Nucleus accumbens (tissue), 56 donors: ENCODE data around the gene PPP1R12B.
A peak's percentile ranks its signal among the peaks of the same experiment; 100 is the strongest.
"Not testable (repeated sequence)": the region's sequence is repeated elsewhere in the genome, so short reads cannot be mapped to it uniquely, and the experiment has no call there.

Experiments used
- DNase-seq, 56 donors: peaks; one replicate each; lab custom pipeline; 2025; lab: John Stamatoyannopoulos, UW

The PPP1R12B gene

DNA sequence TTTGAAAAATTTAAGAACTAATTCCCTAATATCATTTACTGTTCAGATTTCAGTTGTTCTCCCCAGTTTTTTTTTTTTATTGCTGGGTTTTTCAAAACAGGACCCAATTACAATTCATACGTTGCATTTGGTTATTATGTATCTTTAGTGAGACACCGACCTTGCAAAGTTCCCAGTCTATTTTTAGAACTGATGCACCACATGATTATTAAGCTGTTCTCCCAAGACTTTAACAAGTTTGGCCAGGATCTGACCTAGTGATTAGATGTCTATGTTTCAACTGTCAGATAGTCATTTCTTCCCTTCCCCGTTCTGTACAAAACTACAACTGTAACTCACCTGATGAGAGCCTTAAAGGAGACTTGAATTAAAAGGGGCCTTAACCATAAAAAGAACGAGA is 14.6 kb upstream of the PPP1R12B start:
- DNase-seq, result no peak

DNA sequence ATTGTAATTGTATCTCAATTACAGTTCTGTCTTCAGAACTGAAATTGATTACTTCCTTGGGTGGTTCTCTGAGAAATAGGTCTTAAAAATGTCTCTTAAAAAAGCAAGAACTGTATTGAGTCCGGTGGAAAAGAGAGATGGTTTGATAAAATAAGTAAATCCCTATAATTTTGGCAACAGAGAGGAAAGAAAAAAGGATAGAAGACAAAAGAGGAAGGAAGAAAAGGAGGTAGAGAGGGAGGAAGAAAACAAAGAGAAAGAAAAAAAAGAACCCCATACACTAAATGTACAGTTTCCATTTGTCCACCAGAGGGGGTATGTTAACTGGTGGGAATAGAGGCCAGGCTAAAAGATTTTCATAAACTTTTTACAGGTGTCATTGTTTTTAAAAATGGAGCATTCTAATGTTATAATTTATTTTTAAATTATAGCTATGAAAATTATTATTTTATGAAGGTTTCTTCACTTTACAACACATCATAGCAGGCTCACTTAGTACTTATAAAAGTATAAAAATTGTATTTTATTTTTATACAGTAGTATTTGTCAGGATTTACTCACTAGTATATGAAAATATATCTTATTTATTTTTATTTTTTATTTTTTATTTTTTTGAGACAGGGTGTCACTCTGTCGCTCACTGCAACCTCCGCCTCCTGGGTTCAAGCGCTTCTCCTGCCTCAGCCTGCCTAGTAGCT is 4.7 kb upstream of the PPP1R12B start:
- no peak for DNase-seq

DNA sequence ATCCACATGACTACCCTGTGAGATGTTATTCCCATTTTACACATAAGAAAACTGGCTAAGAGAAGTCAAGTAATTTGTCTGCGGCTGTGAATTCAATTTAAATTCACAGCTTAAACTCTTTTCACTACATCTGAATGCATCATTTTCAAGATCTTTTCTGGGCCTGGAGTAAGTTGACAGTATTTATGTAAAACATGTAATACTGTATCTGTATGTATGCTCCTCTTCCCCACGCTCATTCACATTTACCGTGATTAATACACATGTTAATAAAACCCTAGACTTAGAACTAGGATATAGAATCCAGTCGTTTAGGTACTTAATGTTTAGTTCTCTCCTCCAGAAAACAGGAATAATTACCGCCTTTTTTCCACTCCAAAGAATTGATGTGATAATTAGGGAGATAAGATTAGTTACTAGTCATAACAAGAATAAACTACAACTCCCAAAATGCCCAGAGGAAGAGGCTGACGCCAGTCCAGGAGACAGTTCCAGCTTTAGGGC is 442 bp upstream of the PPP1R12B start:
- no peak for DNase-seq

DNA sequence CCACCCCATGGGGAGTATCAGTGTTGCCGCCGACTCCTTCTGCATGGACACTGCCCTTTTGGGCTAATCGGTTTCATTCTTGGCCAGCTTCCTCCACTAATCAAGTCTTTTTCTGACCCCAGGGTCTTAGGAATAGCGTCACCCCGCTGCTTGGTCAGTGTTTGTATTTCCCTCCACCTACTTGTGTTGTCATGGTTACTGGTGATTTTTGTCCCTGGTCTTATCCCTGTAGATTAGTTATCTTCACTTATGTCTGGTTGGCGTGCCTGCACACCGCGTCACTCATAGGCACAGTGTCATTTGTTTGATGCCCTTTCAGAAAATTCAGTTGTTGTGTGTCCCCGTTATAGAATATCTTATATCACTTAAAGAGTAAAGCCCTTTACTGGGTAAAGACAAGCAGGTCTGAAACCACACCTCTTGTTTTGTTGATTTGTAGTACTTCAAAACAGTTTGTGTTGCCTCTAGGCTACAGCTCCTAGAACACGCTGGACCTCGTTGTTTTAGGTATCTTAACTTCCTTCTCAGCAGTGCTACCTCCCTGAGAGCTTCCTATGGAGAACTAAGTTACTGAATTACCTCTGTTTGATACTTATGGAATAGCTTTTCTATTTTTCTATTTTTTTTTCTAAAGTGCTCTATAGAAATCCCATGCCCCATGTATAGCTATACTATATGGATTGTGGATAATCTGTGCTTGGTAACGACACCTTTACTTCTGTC is 868 bp downstream of the PPP1R12B start:
- DNase-seq, result peak in 7 of 56 donors; percentile 17 to 37 (median 26)

DNA sequence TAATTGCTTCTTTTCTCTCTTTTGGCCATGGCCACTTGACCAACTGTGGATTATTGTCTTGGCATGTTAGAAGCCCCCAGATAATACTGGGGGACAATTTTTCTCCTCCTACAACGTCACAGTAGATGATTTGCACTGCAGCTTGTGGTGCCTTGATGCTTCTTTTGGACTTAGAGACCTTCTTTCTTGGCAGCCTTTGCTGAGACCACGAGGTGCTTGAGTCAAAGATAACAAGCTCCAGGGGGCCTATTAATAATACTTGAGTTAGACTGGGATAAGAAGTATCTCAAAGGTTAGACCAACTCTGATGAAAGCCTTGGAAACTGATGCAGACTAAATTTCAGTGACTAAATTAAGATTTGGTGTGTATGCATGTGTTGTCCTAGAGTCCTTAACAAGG is 3.2 kb downstream of the PPP1R12B start:
- DNase-seq, result no peak

DNA sequence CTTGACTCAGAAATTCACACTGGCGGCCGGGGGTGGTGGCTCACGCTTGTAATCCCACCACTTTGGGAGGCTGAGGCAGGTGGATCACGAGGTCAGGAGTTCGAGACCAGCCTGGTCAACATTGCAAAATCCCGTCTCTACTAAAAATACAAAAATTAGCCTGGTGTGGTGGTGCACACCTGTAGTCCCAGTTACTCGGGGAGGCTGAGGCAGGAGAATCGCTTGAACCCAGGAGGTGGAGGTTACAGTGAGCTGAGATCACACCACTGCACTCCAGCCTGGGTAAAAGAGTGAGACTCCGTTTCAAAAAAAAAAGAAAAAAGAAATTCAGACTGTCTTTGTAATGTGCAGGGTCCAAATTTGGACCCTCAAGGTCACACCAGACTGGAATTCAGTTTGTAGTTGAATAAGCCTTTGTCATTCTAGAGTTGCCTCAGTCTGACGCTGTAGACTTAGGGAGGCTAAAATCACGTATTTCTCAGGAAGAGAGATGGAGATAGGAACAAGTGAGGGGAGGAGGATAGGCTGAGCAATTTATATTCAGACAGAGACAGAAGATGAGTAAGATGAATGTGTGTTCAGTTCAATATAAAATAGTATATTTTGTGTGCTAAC is 4.2 kb downstream of the PPP1R12B start:
- DNase-seq, result not testable (repeated sequence)

DNA sequence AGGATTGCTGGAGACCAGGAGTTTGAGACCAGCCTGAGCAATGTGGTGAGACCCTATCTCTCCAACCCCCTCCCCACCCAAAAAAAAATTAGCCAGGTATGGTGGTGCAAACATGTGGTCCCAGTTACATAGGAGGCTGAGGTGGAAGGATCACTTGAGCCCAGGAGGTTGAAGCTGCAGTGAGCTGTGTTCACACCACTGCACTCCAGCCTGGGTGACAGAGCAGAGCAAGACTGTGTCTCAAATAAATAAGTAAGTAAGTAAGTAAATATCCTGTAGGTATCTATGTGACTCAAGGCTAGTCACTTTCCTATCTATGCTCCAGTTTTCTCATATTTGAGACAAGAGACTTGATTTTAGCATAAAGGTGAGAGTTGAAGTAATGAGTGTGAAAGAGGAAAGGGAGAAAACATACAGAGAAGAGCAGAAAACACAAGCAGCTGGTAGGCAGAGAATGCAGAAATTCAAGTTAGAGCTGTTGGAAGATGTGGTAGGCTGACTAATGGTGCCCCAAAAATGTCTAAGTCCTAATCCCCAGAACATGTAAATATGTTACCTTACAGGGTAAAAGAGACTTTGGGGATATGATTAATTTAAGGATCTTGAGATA is 7.5 kb downstream of the PPP1R12B start:
- no peak for DNase-seq

DNA sequence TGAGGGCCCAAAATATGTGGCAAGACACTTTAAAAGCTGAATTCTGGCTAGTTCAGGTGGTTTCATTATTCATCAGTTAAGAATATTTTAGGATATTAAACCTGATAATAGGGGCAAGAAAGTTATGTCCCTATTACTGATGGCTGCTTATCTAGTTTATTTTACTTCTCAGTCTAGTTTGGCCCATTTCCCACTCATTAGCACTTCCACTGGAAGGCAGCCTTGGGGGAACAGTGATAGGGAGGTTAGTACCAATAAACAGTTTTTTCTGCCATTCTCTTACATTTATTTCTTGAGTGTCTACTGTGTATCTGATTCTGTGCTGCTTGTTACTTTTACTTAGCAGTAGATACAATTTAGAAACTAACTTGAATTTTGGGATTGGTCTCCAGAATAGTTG is 9.0 kb downstream of the PPP1R12B start:
- no peak for DNase-seq

DNA sequence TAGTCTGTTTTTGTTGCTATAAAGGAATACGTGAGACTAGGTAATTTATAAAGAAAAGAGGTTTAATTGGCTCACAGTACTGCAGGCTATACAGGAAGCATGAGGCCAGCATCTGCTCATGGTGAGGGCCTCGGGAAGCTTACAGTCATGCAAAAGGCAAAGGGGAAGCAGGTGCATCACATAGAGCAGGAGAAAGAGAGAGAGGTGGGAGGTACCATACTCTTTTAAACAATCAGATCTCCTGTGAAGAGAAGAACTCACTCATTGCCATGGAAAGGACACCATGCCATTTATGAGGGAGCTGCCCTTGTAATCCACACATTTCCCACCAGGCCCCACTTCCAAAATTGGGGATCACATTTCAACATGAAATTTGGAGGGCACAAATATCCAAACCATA is 12.7 kb downstream of the PPP1R12B start:
- DNase-seq, result no peak

DNA sequence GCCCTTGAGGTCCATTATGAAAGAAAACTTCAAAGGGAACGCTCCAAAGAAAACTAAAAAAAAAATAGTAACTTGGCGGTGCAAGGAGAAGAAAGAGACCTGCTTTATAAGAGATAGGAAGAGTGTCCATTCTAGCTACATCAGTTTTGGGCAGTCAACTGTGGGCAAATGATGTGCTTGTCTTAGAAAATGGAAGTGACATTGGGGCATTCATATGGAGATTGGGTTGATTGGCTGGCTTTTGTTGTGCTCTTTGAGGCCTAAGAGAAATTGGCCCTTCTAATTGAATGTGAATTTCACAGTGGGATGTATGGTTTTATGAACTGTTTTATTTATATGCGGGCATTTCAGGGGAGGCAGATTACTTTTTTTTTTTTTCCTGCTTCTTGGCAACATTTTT is 13.2 kb downstream of the PPP1R12B start:
- DNase-seq, result no peak

DNA sequence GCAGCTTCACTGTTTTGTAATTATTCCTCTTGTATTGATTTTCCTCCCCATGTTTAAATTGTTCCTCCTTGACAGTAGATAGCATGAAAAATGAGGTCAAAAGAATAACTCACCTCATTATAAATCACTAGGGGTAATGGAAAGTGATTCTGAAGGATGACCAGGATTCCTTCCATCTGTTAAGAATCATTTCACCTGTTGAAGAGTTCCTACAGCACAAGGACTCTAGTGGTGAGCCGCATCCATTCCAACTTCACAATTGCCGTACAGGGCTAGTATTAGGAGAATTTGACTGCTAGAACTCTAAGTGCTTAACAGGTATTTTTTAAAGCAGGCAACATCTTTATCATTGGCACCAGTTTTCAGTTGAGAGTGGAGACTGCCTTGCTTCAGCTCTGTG is 13.7 kb downstream of the PPP1R12B start:
- DNase-seq, result no peak

DNA sequence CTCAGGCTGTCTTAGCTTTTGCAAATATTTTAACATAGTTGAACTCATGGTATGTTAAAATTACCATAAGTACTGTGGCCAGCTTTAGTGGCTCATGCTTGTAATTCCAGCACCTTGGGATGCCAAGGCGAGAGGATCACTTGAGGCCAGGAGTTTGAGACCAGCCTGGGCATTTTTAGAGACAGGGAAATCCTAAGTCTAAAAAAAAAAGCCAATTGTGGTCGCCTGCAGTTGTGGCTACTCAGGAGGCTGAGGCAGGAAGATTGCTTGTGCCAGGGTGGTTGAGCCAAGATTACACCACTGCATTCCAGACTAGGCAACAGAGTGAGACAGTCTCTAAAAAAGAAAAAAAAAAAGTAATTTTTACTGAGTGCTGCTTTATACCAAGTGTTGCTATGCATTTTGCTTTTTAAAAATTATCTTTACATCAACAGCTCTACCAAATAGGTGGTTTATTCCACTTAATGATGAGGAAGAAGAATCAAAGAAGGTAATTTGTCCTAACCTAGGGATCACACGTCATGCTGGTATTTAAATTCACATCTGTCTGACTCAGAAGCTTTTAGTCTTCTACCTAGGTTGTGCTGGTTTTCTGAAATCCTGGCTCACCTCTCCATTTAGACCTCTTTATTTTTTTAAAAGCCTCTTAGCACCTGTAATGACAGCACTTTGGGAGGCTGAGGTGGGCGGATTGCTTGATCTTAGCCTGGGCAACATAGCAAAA is 16.8 kb downstream of the PPP1R12B start:
- no peak for DNase-seq

DNA sequence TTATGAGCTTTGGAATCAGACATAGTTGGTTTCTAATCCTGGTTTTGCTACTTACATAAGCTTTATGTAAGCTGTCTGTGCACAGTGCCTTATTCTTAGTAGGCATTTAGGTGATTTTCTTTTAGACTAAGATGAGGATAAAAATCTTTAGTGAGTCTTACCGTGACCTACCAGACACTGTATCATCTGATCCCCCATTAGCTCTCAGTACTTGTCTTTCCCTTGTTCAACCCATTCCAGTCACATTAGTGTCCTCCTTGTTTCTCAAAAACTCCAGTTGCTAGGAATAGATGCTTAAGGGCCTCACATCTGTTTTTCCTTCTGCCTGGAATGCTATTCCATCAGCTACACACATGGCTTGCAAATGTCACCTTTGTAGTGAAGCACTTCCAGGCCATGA is 18.8 kb downstream of the PPP1R12B start:
- DNase-seq, result no peak

DNA sequence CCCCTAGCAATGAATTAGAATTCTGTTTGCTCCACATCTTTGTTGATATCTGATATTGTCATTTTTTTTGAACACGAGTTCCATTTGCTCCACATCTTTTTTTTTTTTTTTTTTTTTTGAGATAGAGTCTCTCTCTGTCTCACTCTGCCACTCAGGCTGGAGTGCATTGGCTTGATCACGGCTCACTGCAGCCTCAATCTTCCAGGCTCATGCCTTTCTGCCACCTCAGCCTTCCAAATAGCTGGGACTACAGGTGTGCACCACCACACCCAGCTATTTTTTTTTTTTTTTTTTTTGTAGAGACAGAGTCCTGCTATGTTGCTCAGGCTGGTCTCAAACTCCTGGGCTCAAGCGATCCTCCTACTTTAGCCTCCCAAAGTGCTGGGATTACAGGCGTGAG is 22.4 kb downstream of the PPP1R12B start:
- not testable (repeated sequence) for DNase-seq

DNA sequence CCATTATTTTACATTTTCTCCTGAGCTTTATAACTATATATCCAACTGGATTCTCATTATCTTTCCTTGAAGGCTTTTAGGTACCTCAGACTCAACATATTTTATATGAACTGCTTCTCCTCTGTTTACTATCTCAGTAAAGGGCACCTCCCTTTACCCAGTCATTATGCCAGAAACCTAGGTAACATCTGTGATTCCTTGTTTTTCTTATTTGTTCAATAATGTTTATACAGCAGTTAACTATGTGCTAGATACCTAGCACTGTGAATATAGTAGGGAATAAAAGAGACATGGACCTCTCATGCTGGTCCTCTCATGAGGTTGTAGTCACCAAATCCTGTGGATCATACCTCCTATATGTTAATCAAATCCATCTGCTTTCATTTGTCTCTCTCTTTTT is 25.6 kb downstream of the PPP1R12B start:
- DNase-seq, result no peak

DNA sequence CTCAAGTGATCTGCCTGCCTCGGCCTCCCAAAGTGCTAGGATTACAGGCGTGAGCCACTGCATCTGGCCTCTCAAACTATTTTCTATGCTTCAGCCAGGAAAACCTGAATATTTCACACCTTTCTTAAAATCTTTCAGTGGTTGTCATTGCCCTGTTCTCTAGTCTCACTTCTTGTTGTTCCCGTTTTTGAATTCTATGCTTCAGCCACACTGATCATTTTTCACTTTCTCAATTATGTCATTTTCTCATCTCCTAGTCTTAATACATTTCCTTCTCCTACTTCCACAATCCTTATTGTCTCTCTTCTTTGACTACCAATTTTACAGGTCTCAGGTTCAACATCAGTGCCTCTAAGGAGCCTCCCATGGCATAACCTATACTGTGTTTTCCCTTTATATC is 26.7 kb downstream of the PPP1R12B start:
- DNase-seq, result not testable (repeated sequence)

DNA sequence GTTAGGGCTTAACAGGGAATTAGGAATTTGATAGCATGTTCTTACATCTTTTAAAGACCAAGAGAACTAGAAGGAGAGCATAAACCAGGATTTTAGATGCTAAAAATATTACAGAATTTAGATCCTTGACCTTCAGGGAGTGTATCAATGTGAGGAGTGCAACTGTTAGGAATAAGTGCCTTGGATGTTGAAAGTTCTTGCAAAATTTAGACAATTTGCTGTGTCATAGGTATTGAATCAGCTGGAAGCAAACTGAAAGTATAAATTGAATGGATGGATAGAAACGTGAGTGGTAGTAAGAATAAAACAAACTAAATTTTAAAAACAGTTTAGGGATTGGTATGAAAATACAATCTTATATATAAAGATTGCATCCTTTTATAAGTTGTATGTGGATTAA is 27.7 kb downstream of the PPP1R12B start:
- DNase-seq, result no peak

DNA sequence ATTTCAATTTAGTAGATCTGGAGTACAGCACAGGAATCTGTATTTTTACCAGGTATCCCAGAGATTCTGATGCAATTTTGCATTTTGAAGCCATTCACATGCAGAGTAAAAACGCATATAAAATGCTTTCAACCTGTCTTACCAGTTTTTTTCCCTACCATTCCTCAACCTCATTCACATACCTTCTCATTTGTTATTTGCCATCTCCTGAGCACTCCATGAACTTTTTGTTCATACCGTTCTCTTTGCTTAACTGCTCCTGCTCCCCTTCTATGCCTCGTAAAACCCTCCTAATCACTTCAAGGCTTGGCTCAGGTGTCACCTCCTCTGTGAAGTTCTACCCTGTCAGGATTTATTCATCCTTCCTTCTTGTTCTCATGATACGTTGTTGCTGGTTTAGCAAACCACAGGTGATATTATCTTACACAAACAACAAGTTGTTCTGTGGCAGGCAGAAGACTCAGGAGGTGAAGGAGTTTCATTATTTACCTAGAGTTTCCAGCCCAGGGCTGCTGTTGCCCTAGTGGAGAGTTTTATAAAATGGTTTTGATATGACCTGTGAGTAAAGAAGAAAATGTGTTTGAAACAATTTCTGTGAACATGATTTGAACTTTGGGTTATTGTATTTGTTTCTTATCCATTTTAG is 31.5 kb downstream of the PPP1R12B start:
- not testable (repeated sequence) for DNase-seq

DNA sequence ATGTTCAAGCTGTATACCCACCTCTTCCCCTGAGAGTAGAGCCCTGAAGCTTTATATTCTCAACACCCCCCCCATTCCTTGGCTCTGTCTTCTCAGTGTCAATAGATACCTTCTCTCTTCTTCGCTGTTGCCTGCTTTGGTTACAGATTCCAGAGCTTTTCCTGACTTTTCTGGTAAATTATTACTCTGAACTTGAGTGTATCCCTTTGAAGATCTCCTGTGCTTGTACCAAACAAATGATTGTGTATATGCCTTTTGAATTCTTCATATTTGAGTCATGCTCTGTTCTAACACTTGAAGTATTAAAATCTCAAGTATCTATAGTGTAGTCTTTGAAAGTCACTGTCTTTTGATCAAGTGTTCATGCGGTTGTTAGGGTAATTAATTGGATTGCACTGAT is 32.0 kb downstream of the PPP1R12B start:
- DNase-seq, result not testable (repeated sequence)

DNA sequence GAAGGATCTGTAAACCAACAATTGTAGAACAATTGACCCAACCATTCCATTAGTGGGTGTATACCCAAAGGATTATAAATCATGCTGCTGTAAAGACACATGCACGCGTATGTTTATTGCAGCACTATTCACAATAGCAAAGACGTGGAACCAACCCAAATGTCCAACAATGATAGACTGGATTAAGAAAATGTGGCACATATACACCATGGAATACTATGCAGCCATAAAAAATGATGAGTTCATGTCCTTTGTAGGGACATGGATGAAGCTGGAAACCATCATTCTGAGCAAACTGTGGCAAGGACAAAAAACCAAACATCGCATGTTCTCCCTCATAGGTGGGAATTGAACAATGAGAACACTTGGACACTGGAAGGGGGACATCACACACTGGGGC is 33.4 kb downstream of the PPP1R12B start:
- not testable (repeated sequence) for DNase-seq
